GM23248 (cell line): ENCODE results near the gene NHS.

ENCODE experiments used
- EZH2 ChIP-seq: fragments of 200-600 bp; sonication (generic); IDR thresholded peaks from 2 replicates; pipeline ENCODE4 v1.6.1; 2018; ENCODE audit warnings: antibody characterized with exemption, mild to moderate bottlenecking; ENCODE audit not compliant: insufficient read depth, poor library complexity, severe bottlenecking
- EZH2phosphoT487 ChIP-seq: fragments of 200-600 bp; sonication (generic); IDR thresholded peaks from 2 replicates; pipeline ENCODE4 v1.6.1; 2018; ENCODE audit warnings: antibody characterized with exemption, moderate library complexity, mild to moderate bottlenecking, low read depth; ENCODE audit not compliant: insufficient read depth

DNA sequence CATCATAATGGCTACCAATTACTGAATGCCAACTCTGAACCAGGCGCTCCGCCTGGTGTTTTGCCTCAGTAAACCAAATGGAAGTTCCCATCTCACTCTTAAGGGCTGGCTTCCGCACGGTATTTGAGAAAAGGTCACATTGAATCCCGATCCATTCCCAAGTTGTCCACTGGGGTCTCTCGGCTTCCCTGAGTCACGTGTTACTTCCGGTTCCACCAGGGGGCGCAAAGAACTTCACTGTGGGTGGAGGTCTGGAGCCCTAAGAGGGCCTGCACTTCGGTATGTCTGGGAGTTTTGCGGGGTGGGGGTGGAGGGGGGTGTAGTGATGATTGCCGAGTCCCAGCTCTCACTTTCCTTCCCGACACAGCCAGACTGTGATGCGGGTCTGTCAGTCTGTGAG lies 13.4 kb upstream of the NHS start:
- TF ChIP-seq EZH2, result no peak
- TF ChIP-seq EZH2phosphoT487, result no peak
